NOMO-1 treated with DMSO at 0.1 percent for 48 hours (cell line): Measurements from ENCODE around the gene CSTF2.

Experiments used
- DNase-seq: peaks from one replicate; lab custom pipeline; 2025; ENCODE audit not compliant: unreplicated experiment; lab: John Stamatoyannopoulos, UW

CSTF2 gene

DNA sequence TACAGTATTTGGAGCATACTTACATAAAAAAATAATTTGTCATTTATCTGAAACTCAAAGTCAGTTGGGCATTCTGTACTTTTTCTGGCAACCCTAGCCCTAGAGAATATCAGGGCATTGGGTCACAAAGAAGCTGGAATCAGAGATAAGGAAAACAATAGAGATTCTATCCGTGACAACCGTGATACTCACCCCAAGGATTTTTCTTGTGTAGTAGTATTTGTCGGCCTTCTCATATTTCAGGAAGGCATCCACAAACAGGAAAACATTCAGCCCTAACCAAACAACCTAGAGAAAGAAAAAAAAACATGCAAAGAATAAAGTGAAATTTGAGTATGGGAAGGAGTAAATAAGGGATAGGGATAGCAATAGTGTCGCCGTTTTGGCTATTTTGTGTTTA lies 50.3 kb downstream of the CSTF2 start:
- no peak for DNase-seq

DNA sequence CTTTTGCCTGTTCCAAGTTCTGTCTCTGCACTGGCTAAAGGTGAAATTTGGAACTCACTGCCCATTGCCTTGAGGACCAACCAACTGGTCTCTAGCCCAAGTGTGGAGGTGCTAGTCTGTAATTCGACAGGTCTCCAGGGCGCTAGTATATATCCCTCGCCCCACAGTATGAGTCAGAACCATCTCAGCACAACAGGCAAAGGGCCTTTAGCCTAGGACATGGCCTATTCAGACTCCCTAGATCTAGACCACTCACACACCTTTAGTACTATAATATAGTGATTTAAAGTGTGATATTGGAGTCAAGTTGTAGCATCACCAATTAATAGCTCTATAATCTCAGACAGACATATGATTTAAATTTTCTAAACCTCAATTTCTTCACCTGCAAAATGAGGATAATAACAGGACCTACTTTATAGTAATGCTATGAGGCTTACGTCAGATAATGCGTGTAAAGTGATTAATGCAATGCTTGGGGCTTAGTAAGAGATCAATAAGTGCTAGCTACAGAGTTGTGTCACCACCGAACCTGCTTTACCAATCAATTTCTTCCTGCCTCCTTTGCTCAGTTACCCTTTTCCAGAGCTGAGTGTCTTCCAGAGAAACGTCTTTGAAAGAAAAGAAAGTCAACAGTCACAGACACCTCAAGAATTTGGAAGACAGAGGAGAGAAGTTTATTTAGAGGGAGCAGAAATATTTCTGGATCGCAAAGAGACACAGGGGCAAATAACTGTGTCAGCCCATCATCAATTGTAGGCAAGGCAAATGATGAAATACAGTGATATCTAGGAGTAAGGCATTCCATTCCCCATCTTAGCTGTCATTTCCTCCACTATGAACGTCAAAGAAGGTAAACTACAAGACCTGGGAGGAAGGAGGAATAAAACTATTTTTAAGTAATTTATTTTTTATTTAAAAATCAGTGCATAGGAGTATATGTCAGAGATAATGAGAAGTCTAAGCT lies 51.7 kb downstream of the CSTF2 start:
- DNase-seq = no peak

DNA sequence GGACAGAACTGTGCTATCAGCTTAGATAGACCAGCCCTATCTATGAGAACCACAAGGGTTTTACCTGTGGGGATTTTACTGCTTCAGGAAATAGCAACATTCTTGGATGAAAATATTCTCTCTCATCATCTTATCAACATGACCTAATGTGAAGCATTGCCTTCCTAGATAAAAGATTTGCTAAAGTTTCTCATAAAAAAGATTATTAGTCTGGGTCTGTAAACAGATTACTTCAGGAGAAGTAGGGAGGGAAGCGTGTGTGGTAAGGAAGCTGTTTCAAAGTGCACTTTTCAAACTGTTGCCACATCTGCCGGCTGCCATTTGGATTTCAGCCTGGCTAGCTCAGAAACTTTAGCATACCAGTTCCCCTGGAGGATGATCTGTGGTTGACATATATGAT lies 54.1 kb downstream of the CSTF2 start, which contains the start of gene NOX1:
NOX1 (minus strand) TSS at position 35 of the 400 bp plus-strand sequence. CDS start 220 bp downstream, outside the sequence.
- DNase-seq = no peak

DNA sequence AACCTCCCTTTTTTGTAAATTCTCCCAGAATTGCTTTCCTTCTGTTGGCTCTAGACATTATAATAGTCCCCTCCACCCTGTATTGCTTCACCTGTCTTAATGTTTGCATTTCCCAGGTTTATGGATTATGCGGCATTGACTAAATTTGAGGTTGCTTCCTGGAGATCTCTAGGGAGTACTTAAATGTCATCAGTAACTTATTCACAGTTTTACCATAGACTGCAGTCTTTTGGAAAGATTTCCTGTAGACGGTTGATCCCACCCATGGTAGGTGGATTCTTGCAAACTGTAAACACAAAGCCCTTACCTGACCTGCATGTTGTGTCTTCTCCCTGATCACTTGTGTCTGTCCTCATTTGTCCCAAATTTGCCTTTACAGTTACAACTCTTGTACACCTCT lies 60.2 kb downstream of the CSTF2 start:
- no peak for DNase-seq

DNA sequence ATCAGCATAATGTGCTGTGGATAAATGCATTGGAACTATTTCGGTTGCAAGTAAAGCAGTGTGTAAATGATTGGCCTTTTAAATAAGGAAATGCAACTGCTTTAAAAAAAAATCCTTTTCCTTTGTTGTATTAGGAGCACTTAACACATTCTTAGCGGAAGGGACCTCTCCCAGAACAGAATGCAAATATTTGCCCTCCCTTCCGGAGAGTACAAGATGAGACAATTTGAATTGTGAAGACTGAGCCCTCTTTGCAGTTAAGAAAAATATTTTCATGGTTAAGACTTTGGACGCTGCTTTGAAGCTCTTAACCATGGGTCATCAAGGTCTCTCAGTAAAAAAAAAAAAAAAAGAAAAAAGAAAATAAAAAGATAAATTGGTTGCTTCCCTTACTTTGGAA lies 63.5 kb downstream of the CSTF2 start:
- DNase-seq = no peak
